GOT3 (cell line): ENCODE results near the gene DOCK2.

Experiments used
- DNase-seq: peaks from one replicate; lab custom pipeline; 2025; ENCODE audit warnings: mixed read lengths; lab: John Stamatoyannopoulos, UW

Gene DOCK2

DNA sequence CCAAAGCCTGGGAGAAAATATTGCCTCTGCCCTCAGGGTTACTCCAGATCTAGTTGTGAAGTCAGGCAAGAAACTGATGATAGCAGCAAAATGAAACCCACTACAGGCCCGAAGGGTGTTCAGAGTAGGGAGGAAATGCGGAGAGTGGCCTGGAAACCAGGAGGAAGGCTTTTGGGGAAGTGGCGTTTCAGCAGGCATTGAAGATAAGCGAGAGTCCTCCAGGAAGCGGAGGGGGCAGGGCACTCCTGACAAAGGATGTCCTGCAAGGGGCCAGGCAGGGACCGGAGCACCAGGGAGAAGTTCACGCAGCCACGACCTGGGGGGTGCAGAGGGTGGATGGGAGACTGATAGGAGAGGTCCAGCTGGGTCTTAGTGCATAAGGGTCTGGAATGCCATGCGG lies 460.9 kb downstream of the DOCK2 start:
- no peak for DNase-seq

DNA sequence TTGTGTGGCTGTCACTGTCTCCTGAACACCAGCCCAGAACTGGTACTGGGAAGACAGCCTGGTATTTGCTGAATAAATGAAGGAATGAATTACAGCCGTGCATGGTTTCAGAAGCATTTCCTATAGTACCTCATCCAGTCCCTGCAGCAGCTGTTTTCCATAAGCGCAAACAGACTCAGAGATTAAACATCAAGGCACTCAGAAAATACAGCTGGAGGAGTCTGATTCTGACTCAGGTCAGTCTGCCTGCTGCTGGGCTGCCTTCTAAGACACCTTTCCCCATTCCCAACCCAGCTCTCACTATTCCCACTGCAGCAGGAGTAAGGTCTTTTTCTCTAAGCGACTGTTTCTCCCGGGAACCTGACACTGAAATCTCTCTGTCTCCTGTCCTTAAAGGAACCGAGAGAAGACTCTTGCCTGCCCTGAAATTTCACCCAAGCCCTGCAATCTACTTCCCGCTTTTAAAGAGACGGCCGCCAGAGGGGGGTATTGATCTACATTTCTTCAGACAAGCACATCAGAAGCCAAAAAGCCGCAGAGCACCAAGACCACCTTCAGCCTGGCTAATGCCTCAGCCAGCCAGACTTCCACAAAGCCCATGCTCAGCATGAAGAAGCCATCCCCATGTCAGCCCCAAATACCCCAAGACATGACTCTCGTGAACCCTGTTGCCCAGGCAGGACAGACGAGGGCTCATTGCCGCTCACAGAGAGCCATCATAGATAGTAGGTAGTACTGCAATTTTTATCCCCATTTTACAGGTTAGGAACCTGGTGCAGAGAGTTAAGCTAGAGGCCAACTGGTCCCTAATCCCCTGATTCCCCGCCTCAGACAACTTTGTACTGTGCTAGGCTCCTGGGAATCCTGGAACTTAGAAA lies 463.2 kb downstream of the DOCK2 start:
- peak; percentile 53 for DNase-seq

DNA sequence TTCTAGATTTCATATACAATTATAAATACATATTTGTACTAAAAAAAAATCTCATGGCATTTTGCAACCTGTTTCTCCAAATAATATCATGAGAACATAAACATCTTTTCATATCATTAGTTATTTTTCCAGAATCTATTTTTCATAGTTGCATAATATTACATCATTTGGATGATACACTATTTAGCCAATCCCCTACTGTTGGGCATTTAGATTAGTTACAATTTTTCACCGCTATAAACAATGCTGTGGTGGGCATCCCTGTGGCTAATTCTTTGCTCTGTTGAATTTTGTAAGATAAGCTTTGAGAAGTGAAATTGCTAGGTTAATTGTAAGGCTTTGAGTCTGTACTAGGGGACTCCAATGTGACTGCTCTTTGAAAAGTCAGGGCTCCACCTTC lies 466.4 kb downstream of the DOCK2 start:
- no peak for DNase-seq

DNA sequence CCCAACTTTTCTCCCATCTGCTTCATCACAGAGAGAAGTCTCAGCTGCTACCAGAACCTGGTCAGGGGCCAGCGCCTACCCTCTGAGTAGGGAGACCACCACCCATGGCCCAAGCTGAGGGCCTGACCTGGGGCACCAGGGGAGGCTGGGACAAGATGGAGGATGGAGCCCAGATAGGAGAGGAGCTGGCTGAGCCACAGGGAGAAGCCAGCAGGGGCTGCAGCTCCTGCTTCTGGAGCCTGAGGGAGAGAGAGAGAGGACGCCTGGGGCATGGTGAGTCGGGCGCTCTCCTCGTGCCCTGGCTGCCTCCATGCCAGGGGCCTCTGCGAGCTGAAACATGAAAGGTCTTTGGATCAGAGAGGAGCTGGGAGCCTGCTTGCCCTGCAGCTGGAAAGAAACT lies 467.2 kb downstream of the DOCK2 start:
- DNase-seq, result no peak

DNA sequence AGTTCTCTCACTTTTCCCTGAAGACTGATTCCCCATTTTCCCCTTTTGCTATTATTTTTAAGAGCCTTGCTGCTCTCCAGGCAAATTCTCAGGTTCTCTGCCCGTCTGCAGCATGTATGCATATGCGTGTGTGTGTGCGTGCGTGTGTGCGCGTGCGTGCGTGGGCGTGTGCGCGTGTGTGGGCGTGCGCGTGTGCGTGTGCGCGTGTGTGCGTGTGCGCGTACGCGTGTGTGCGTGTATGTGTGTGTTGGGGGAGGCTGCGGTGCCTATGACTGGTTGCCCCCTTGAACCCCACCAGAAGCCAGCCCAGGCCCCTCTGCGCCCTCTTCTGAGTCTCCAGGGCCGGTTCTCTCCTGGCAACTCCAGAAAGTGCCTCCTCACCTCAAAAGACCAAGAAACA lies 467.6 kb downstream of the DOCK2 start:
- no peak for DNase-seq

DNA sequence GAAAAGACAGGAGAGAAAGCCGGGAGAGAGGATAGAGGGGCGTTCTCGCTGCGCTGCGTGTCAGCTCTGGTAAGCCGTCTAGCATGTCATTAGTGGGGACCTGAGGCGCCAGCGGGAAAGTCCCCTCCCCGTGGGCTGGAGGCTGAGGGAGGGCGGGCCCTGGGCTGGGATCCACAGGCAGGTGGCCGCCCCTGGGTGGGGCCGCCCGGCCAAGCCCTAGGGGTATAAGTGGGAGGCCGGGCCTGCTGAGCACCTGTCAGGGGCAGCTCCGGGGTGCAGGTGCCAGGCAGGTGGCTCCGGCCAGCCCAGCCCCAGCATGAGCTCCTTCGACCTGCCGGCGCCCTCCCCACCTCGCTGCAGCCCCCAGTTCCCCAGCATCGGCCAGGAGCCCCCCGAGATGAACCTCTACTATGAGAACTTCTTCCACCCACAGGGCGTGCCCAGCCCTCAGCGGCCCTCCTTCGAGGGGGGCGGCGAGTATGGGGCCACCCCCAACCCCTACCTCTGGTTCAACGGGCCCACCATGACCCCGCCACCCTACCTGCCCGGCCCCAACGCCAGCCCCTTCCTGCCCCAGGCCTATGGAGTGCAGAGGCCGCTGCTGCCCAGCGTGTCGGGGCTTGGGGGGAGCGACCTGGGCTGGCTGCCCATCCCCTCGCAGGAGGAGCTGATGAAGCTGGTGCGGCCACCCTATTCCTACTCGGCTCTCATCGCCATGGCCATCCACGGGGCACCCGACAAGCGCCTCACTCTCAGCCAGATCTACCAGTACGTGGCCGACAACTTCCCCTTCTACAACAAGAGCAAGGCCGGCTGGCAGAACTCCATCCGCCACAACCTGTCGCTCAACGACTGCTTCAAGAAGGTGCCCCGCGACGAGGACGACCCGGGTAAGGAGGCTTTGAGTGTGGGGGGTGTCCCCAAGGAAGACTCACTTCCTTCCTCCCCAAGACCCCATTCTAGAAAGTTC lies 468.9 kb downstream of the DOCK2 start, which contains the start of gene FOXI1:
FOXI1 (plus strand) TSS at position 256 of the 970 bp plus-strand sequence; CDS start at position 317, 61 bp downstream.
- no peak for DNase-seq

DNA sequence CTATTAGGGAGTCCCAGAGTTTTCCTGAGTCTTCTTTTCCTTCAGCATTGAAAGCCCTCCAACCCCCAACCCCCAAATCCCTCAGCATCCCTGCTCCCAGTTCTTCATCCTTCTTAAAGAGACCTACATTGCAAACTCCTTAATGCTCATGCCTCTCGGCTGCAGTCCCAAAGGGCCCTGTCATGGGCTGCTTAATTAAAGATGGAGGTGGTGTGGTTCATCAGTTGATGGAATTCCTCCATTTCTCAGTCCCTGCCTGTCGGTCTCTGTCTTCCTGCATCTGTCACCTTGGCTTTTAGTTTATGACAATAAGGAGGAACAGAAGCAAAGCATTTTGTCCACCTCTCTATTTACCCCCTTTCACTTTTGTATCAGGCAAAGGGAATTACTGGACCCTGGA lies 470.6 kb downstream of the DOCK2 start:
- DNase-seq, result no peak

DNA sequence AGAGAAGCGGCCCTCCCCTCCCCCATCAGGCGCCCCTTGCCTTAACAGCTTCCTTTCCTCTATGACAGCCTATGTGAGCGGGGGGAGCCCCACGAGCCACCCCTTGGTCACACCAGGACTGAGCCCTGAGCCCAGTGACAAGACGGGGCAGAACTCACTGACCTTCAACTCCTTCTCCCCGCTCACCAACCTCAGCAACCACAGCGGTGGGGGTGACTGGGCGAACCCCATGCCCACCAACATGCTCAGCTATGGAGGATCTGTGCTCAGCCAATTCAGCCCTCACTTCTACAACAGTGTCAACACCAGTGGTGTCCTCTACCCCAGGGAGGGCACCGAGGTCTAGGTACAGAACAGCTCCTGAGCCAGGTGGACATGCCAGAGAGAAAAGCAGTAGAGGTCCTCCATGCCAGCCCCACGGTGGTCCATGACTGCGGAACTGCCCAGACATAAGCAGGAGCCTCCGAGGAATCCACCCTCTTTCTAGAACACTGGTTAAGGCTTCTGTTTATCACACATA lies 471.3 kb downstream of the DOCK2 start:
- DNase-seq, result no peak

DNA sequence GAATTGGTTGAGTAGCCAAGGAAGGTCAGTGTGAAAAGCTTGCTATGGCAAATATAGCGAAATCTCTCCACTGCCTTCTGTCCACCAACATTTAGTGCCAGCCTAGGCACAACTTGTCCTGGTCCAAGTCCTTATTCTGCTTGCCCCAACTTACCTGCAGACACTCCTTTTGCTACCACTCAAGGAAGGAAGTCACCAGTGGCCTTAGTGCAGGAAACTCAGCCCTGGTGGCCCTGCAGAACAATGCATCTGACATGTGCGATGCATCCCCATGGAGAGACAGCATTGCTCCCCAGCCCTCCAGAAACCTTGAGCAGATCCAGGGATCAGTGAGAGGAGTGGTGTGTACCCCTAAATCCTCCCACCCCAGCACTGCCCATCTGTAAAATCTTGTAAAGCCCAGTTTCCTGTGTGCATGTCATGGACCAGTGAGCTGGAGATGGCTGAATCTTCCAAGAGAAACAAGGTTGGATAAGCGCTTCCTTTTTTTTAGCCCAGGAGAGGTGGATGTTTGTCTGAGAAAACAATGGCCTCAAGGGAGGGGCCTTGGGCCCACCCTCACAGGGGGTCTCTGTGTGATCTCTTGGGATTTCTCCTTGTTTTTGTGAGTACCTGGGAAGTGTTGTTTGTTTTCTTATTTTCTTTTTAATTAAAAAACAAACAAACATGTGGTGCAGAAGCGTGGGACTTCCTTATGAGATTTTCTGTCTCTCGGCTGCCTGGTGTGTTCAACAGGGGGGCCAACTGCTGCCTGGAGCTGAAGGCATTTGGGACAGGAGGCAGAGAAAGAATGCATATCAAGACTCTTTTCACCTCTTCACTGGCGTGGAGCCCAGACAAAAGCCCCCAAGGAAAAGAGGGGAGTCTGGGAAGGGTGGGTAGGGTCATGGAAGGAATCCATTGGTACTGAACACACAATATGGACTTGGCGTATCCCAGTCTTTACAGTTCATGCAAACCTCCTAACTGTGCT lies 472.3 kb downstream of the DOCK2 start:
- DNase-seq, result no peak

DNA sequence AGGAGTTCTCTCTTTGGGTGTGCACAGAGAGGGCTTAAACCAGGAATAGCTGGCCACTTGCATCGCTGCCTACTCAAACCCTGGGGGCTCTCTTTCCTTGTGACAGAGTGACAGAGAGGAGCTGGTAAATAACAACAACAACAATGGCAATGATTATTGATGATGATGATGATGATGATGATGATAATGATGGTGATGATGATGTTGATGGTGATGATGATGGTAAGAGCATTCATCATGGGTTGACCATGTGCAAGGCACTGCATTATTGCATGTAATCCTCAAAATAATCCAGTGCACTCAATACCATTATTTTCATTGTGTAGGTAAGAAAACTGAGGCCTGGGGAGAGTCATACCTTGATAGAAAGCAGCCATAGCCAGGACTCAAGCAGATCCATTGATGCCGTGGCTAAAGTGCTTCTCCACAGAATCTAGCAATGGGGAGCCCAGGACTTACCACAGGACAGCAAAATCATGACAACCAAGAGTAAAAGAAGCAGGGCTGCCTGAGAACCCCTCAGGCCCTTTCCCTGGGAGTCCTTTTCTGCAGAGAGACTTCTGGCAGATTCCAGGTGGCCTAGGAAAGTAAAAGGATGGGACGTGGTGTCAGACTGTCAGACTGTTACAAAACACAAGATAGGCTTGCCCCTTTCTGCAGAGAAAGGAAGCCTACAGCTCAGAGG lies 473.5 kb downstream of the DOCK2 start:
- no peak for DNase-seq

DNA sequence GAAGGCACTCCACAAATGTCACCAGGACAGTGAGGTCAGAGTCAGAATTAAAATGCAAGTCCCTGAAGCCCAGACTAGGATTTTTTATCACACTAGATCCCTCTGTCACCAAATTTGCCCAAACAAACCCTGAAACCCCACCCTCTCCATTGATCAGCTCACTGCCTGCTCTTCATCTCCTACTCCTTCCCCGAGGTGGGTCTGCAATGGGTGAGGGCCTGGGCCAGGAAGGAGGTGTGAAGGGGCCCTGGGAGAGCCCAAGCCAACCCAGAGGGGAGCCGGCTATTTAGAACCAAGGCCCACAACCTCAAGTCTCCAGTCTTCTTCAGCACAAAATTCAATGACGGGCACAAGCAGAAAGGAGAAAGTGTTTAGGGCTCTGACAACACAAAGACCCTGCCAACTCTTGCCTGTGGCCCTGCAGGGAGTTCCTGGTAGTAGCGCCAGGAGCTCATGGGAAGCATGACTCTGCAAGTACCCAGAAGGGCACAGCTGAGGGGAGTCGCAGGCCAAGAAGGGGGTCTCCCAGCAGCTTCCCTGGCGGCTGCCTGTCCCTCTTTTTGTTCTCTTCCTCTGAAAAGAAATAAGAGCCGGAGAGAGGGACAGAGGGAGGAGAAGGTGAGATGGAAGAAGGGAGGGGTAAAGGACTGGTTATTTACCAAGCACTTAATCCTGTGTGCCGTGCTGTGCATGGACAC lies 474.2 kb downstream of the DOCK2 start:
- no peak for DNase-seq

DNA sequence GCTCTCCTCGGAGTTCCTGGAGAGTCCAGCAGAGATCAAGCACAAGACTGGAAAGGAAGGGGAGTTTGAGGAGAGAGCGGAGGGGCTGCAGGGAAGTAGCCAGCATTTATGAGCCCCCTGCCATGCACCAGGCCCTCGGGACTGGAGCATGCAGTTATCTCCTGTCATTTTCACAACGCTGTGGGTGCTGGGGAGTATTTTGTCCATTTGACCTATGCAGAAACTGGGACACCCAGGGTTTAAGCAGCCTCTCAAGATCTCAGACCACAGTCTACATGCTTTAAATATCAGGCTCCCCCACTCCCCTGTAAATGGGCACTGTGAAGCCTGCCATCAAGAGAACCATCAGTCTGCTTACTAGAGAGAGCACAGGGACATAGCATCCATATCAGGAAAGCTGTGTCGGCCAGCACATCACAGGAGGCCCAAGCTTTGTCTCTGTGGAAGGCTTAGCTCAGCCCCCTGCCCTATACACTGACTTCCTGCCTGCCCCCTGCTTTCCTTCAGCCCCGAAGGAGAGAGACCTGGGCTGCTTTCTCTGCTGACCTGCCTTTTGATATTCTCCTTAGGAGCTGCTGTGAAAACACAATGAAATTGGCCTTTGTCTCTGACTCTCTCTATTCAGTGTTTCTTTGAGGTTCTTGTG lies 475.9 kb downstream of the DOCK2 start:
- DNase-seq, result no peak

DNA sequence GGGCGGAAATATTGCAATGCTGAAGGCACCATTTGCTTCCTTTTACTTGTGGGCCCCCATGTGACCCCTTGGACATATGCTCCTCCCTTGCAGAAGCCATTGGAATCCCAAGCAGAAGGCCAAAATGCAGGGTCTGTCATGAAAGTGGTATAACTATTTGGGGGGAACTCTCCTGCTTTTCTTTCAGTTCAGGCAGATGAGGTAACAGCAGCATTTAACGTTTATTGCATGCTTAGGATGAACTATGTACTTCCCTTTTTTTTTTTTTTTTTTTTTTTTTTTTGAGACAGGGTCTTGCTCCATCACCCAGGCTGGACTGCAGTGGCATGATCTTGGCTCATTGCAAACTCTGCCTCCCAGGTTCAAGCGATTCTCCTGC lies 476.4 kb downstream of the DOCK2 start:
- no peak for DNase-seq

DNA sequence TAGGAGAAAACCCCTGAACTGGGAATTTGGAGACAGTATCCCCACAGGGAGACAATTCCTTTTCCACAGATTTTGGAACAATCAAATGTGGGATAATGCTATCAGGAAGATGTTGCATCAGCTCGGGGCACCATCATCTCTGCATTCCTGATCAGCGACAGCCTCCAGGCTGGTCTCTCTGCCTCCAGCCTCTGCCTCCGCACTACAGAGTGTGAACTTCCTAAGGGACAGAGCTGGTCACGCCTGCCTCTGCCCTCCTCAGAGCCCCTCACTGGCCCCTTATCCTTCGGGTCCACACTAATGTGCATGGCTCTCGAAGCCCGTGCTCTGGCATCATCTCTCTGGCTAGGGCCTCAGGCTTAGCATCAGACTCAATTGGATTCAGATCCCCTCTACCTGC lies 477.2 kb downstream of the DOCK2 start:
- no peak for DNase-seq

DNA sequence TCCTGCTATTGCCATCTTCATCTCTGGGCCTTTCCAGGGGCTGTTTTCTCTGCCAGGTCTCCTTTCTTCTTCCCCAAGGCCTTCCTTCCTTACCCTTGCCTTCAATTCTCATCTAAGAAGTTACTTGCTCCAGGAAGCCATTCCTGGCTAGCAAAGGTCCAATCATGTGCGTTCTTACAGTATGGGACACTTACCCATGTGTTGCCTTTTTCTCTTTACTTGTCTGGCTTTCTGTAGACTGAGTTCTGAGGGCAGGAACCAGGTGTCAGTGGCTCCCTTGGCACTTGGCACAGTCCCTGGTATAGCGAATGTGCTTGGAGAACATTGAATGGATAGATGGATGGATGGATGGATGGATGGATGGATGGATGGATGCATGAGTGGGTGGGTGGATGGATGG lies 478.9 kb downstream of the DOCK2 start:
- no peak for DNase-seq

DNA sequence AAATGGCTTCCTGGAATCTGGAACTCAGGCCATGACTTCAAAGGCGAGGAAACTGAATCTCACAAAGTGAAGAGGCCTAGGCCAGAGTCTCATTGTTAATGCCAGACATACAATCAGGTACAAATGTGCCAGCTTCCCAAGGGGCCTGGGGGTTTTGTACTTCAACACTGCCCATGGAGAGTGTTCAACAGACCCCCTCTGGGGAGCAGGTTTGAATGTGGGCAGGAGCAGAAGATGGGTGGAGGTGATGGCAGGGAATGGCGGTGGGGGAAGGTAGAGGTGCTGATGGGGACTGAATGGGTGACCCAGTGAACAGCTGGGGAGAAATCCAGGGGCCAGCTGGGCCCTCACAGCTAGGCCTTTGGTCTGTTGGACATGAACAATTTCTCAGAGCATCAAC lies 480.7 kb downstream of the DOCK2 start:
- no peak for DNase-seq

DNA sequence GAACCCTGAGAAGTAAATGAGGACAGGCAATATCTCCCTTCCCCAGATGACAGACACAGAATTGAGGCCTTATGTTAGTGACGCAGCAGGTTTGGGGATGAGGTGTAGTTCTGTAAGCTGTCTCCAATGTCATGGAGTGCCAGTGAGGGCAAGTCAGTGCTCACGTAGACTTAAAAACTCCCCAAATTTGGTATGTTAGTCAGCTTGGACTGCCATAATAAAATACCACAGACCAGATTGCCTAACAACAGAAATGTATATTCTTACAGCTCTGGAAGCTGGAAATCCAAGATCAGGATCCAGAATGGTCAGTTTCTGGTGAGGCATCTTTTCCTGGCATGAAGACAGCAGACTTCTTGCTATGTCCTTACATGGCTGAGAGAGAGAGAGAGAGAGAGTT lies 483.5 kb downstream of the DOCK2 start:
- no peak for DNase-seq

DNA sequence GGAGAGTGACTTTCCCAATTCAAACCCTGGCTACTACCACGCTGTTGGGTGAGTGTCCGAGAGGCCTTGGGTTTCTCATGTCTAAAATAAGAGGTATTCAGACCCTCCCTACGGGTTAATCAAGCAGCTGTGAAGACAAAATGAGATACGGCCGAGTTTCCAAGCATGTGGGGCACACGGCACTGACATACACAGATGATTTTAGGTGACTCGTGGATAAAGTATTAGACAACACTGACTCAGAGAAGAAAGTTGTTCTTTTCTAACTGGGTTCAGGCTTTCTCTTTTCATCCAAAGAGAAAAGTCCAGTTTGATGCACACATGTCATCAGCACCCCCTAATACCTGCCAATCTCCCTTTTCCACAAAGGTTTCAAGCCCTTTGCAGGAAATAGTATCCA lies 484.2 kb downstream of the DOCK2 start:
- DNase-seq, result no peak

DNA sequence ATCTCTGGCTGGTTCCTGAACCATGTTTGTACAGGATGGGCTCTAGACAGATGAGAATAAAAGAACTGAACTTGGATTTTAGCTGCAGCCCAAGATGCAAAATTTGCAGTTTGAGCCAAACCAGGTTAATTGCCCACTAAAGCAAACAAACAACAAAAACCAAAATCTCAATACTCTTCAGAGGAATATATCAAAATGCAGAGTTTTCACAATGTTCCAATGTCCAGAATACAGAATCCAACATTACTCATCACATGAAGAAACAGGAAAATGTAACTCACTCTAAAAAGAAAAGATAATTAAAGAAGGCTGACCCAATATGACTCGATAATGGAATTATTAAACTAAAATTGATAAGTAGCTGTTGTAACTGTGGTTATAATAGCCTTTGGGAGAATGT lies 489.0 kb downstream of the DOCK2 start:
- no peak for DNase-seq

DNA sequence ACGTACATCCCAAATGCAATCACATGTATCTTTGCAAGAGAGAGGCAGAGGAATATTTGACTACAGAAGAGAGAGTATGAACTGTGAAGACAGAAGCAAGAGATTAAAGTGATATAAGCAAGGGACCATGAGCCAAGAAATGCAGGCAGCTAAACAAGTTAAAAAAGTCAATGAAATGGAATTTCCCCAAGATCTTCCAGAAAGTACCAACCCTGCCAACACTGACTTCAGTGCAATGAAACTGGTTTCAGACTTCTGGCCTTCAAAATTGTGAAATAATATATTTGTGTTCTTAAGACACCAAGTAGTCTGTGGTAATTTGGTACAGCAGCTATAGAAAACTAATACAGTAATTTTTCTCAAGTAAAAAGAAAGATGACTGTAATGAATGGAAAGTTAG lies 489.6 kb downstream of the DOCK2 start:
- no peak for DNase-seq
